ENCODE measurements around the gene MEAF6.

MEAF6 gene

GRCh38 chr1:37484325-37485051, 30.1 kb downstream of the MEAF6 start:
- H3K9me3 Mint-ChIP-seq, result no peaks in the 10 kb centered on the region
- no peak for ATAC-seq (replicated peaks)
- DNase-seq, result no peak
- H3K4me1 Mint-ChIP-seq, result peaks cover 40 to 54% of the 10 kb centered on the region in 2 donors
- H3K4me3 Mint-ChIP-seq, result no peak overlapping the region
- peaks cover 40 to 42% of the 10 kb centered on the region in 2 donors for H3K36me3 Mint-ChIP-seq
- peak overlapping the region; percentile 44 for H3K27ac Mint-ChIP-seq
- H3K27me3 Mint-ChIP-seq, result no peaks in the 10 kb centered on the region

- no peak overlapping the region for H3K4me3 Mint-ChIP-seq
- H3K36me3 Mint-ChIP-seq, result peaks cover 47 to 49% of the 10 kb centered on the region in 2 donors
- H3K4me1 Mint-ChIP-seq, result peaks cover 45 to 61% of the 10 kb centered on the region in 2 donors
- H3K27ac Mint-ChIP-seq, result peak overlapping the region; percentile 44
- H3K9me3 Mint-ChIP-seq, result no peaks in the 10 kb centered on the region
- H3K27me3 Mint-ChIP-seq, result no peaks in the 10 kb centered on the region
- no peak for ATAC-seq (replicated peaks)
- no peak for DNase-seq
Observed at GRCh38 chr1:37483785-37484184, 30.8 kb downstream of the MEAF6 start.

- Mint-ChIP-seq H3K4me3 (no peak overlapping the region), H3K36me3 (peaks cover 48 to 52% of the 10 kb centered on the region in 2 donors), H3K9me3 (no peaks in the 10 kb centered on the region), H3K27me3 (no peaks in the 10 kb centered on the region), H3K27ac (peak overlapping the region; percentile 90), H3K4me1 (peaks cover 42 to 62% of the 10 kb centered on the region in 2 donors)
- DNase-seq, result no peak
- no peak for ATAC-seq (replicated peaks)
Observed at GRCh38 chr1:37482796-37483744, 31.5 kb downstream of the MEAF6 start.

- H3K4me1 Mint-ChIP-seq, result peaks cover 42 to 65% of the 10 kb centered on the region in 2 donors
- peak overlapping the region; percentile 28 to 29 for H3K4me3 Mint-ChIP-seq
- peak overlapping the region; percentile 90 for H3K27ac Mint-ChIP-seq
- no peak for DNase-seq
- H3K27me3 Mint-ChIP-seq, result no peaks in the 10 kb centered on the region
- no peaks in the 10 kb centered on the region for H3K9me3 Mint-ChIP-seq
- H3K36me3 Mint-ChIP-seq, result peaks cover 53 to 57% of the 10 kb centered on the region in 2 donors
- ATAC-seq (replicated peaks), result no peak
Observed at GRCh38 chr1:37482004-37482785, 32.4 kb downstream of the MEAF6 start.

DNA sequence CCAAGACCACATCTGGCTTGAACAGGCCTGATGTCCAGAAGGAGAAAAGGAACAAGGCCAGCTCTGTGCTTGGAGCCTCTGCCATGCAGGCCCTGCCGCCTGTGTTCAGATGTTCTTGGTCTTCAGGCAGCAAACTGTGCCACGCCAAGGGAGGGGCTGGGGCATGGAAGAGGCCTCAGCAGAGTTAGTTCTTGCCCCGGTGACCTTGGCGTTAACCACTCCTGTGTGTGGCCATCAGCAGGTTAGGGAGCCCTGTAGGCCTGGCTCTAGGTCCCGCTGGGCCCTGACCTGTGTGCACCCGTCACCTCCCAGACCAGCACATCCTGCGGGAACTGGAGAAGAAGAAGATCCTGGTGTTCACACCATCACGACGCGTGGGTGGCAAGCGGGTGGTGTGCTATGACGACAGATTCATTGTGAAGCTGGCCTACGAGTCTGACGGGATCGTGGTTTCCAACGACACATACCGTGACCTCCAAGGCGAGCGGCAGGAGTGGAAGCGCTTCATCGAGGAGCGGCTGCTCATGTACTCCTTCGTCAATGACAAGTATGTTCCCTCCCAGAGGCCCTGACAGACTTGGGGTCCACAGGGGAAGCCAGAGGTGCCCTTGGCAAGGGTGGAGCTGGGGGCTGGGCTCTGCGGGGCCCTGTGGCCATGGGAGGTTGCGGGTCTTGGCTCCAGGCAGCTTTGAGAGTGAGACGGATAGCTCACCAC, 33.1 kb downstream of the MEAF6 start:
- peak overlapping the region in 1 of 2 donors; percentile 29 for H3K4me3 Mint-ChIP-seq
- peaks cover 60 to 62% of the 10 kb centered on the region in 2 donors for H3K36me3 Mint-ChIP-seq

GRCh38 chr1:37480581-37481288, 33.8 kb downstream of the MEAF6 start:
- no peak for ATAC-seq (replicated peaks)
- Mint-ChIP-seq H3K27ac (peak overlapping the region; percentile 90), H3K27me3 (no peaks in the 10 kb centered on the region), H3K4me1 (peaks cover 36 to 67% of the 10 kb centered on the region in 2 donors), H3K9me3 (no peaks in the 10 kb centered on the region), H3K4me3 (peak overlapping the region; percentile 53 to 90), H3K36me3 (peaks cover 67 to 68% of the 10 kb centered on the region in 2 donors)
- no peak for DNase-seq

More for the DNA sequence above, 33.1 kb downstream of the MEAF6 start:
- DNase-seq (no peak), ATAC-seq (replicated peaks) (no peak)
- no peaks in the 10 kb centered on the region for H3K27me3 Mint-ChIP-seq
- H3K4me1 Mint-ChIP-seq, result peaks cover 38 to 63% of the 10 kb centered on the region in 2 donors
- H3K27ac Mint-ChIP-seq, result peak overlapping the region; percentile 90
- H3K9me3 Mint-ChIP-seq, result no peaks in the 10 kb centered on the region

DNA sequence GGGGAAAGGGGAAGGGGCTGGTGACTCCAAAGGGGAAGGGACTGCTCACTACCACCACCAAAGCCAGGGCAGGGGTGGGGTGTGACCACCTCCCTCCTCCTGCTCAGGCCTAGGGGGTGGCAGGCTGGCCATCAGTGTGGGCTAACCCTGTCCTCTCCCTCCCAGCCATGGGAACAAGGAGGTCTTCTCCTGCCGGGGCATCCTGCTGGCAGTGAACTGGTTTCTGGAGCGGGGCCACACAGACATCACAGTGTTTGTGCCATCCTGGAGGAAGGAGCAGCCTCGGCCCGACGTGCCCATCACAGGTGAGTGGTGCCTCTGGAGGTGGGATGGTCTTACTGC, 34.5 kb downstream of the MEAF6 start:
- Mint-ChIP-seq H3K36me3 (peaks cover 74% of the 10 kb centered on the region in 2 donors), H3K27ac (peak overlapping the region; percentile 97), H3K4me3 (peak overlapping the region; percentile 90 to 96), H3K9me3 (no peaks in the 10 kb centered on the region), H3K4me1 (peaks cover 37 to 71% of the 10 kb centered on the region in 2 donors), H3K27me3 (no peaks in the 10 kb centered on the region)
- no peak for ATAC-seq (replicated peaks)
- no peak for DNase-seq

DNA sequence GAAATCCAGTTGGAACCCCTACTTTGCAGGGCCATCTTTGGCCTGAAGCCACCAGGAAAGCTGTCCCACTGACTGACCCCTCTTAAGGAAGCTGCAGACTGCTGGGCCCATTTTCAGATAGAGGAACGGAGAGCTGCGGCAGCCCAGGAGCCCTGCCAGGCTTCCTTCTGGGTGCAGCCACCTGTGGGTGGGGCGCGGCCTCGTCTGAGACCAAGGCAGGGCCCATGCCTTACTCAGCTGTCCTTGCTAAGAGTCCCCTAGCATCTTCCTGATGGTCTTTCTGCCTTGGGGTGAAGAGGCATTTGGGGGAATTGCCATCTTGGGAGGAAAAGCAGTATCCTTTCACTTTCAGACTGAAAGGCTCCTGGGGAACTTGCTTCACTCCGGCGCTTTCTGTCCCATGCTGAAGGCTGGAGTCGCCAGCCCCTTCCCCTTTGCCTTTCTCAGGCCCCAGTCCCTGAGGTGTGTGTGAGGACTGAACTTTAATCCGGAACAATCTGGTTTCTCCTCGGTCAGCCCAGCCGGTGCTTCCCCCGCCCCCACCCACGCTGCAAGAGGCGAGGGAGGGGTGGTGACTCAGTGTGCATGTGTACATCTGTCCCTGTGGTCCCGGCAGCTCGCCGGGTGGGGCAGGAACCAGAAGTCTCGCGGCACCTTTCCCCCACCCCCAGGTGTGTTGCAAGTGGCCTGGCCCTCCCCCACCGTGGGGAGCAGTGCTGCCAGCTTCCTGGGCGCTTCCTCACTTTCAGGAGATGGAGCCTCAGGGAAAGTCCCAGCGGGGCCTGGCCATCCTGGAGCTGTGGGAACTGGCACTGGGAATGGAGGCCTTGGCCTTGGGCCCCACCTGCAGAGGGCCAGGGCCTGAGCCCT, 35.1 kb downstream of the MEAF6 start:
- peaks cover 39 to 74% of the 10 kb centered on the region in 2 donors for H3K4me1 Mint-ChIP-seq

GRCh38 chr1:37478890-37479254, 35.7 kb downstream of the MEAF6 start:
- Mint-ChIP-seq H3K4me1 (peaks cover 38 to 75% of the 10 kb centered on the region in 2 donors), H3K9me3 (no peaks in the 10 kb centered on the region), H3K36me3 (peaks cover 70 to 73% of the 10 kb centered on the region in 2 donors), H3K27ac (peak overlapping the region; percentile 97), H3K27me3 (no peaks in the 10 kb centered on the region), H3K4me3 (peak overlapping the region; percentile 90 to 96)
- no peak for DNase-seq
- no peak for ATAC-seq (replicated peaks)

More for the DNA sequence above, 35.1 kb downstream of the MEAF6 start:
- Mint-ChIP-seq H3K27me3 (no peaks in the 10 kb centered on the region), H3K9me3 (no peaks in the 10 kb centered on the region), H3K36me3 (peaks cover 76% of the 10 kb centered on the region in 2 donors), H3K4me3 (peak overlapping the region; percentile 90 to 96), H3K27ac (peak overlapping the region; percentile 97)
- DNase-seq (peak; percentile 89), ATAC-seq (replicated peaks) (peak; percentile 69 to 75)

GRCh38 chr1:37478451-37478881, 36.1 kb downstream of the MEAF6 start:
- ATAC-seq (replicated peaks) (no peak), DNase-seq (no peak)
- no peaks in the 10 kb centered on the region for H3K9me3 Mint-ChIP-seq
- H3K27ac Mint-ChIP-seq, result peak overlapping the region; percentile 97
- no peaks in the 10 kb centered on the region for H3K27me3 Mint-ChIP-seq
- H3K4me1 Mint-ChIP-seq, result peaks cover 40 to 80% of the 10 kb centered on the region in 2 donors
- peaks cover 69 to 72% of the 10 kb centered on the region in 2 donors for H3K36me3 Mint-ChIP-seq
- H3K4me3 Mint-ChIP-seq, result peak overlapping the region; percentile 90 to 96

DNA sequence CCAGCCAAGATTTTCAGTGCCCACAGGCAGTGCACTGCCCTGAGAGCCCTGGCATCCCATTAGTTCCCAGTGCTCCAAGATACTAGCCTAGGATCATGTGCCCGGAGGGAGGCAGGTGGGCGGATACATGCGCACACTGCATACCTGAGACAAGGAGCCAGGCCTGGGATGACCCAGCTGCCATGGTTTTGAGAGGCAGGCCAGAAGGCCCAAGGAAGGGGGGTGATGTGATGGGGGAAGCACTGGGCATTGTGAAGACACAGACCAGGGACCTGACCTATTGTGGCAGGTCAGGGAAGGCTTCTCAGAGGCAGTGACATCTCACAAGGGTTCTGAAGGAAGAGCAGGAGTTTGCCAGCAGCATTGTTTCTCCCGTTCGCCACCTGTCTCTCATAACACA, 36.6 kb downstream of the MEAF6 start:
- peaks cover 44 to 85% of the 10 kb centered on the region in 2 donors for H3K4me1 Mint-ChIP-seq
- peak overlapping the region; percentile 97 for H3K27ac Mint-ChIP-seq
- H3K9me3 Mint-ChIP-seq, result no peaks in the 10 kb centered on the region
- no peaks in the 10 kb centered on the region for H3K27me3 Mint-ChIP-seq
- H3K36me3 Mint-ChIP-seq, result peaks cover 67 to 69% of the 10 kb centered on the region in 2 donors
- H3K4me3 Mint-ChIP-seq, result peak overlapping the region; percentile 90 to 96
- ATAC-seq (replicated peaks), result no peak
- DNase-seq, result no peak

Data from stimulated activated naive B cell treated with anti-CD40 and anti-IgM and Interleukin-4, amounts not matched to agents 10 μg/mL and 1 μg/mL and 100 μg/mL, for 72 hours (primary cell).